ENCODE data around the gene VTI1B.

- TF ChIP-seq, protein P1, sequence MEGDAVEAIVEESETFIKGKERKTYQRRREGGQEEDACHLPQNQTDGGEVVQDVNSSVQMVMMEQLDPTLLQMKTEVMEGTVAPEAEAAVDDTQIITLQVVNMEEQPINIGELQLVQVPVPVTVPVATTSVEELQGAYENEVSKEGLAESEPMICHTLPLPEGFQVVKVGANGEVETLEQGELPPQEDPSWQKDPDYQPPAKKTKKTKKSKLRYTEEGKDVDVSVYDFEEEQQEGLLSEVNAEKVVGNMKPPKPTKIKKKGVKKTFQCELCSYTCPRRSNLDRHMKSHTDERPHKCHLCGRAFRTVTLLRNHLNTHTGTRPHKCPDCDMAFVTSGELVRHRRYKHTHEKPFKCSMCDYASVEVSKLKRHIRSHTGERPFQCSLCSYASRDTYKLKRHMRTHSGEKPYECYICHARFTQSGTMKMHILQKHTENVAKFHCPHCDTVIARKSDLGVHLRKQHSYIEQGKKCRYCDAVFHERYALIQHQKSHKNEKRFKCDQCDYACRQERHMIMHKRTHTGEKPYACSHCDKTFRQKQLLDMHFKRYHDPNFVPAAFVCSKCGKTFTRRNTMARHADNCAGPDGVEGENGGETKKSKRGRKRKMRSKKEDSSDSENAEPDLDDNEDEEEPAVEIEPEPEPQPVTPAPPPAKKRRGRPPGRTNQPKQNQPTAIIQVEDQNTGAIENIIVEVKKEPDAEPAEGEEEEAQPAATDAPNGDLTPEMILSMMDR (IDR thresholded peaks at IDR 0.05) = no peak
- TF ChIP-seq POLR2A (IDR thresholded peaks at IDR 0.05) = no peak
- TF ChIP-seq POLR2AphosphoS5 (IDR thresholded peaks at IDR 0.05; ENCODE audit: insufficient read depth in 1 of 2, low read depth in 1 of 2) = no peak
Observed at GRCh38 chr14:67668559-67668958, 5.9 kb downstream of the VTI1B start.

Data from vagina (tissue), 2 donors.